ENCODE data around the gene MIB1.
A peak's percentile ranks its signal among the peaks of the same experiment; 100 is the strongest.

MIB1 gene

GRCh38 chr18:21745231-21745630, 4.6 kb downstream of the MIB1 start:
- TF ChIP-seq ARNTL (CRISPR knock-in tag; IDR thresholded peaks at IDR 0.05; ENCODE audit: borderline replicate concordance, low read depth), result no peak
- no peak for TF ChIP-seq OSR1 (CRISPR knock-in tag; IDR thresholded peaks at IDR 0.05)
- TF ChIP-seq ISL1 (CRISPR knock-in tag; IDR thresholded peaks at IDR 0.05), result no peak
- TF ChIP-seq PPARA (CRISPR knock-in tag; IDR thresholded peaks at IDR 0.05; ENCODE audit: borderline replicate concordance), result no peak
- no peak for TF ChIP-seq ZC3H10 (CRISPR knock-in tag; IDR thresholded peaks at IDR 0.05)
- no peak for TF ChIP-seq ZFP3 (CRISPR knock-in tag; IDR thresholded peaks at IDR 0.05)
- TF ChIP-seq CSRNP3 (CRISPR knock-in tag; IDR thresholded peaks at IDR 0.05), result no peak
- ATAC-seq, result no peak

- no peak for TF ChIP-seq ZNF70 (CRISPR knock-in tag; IDR thresholded peaks at IDR 0.05)
- ATAC-seq, result 0 out of 3 replicates have a peak, but pooled peaks have one; percentile 39
Measured at GRCh38 chr18:21747268-21747667, 6.7 kb downstream of the MIB1 start.

- no peak for TF ChIP-seq RARB (CRISPR knock-in tag; IDR thresholded peaks at IDR 0.05)
- 0 out of 2 replicates have a peak, but pooled peaks have one; percentile 21 for TF ChIP-seq TSHZ2 (CRISPR knock-in tag; IDR thresholded peaks at IDR 0.05)
- no peak for TF ChIP-seq ZC3H10 (CRISPR knock-in tag; IDR thresholded peaks at IDR 0.05)
- no peak for TF ChIP-seq PATZ1 (CRISPR knock-in tag; IDR thresholded peaks at IDR 0.05; ENCODE audit: borderline replicate concordance)
- TF ChIP-seq SNAI2 (CRISPR knock-in tag; IDR thresholded peaks at IDR 0.05), result no peak
- TF ChIP-seq CREB5 (CRISPR knock-in tag; IDR thresholded peaks at IDR 0.05; ENCODE audit: low read depth), result no peak
- TF ChIP-seq ISL1 (CRISPR knock-in tag; IDR thresholded peaks at IDR 0.05), result no peak
- no peak for TF ChIP-seq POU6F1 (CRISPR knock-in tag; IDR thresholded peaks at IDR 0.05; ENCODE audit: borderline replicate concordance, low read depth)
- peak; percentile 83; the same call in 1 of the 2 replicates for TF ChIP-seq TCF4 (CRISPR knock-in tag; IDR thresholded peaks at IDR 0.05; ENCODE audit: borderline replicate concordance)
- TF ChIP-seq ZNF565 (CRISPR knock-in tag; conservative IDR thresholded peaks at IDR 0.05; ENCODE audit: low read depth), result no peak
- no peak for TF ChIP-seq CSRNP3 (CRISPR knock-in tag; IDR thresholded peaks at IDR 0.05)
Measured at GRCh38 chr18:21747764-21748693, 7.4 kb downstream of the MIB1 start.

More at GRCh38 chr18:21747764-21748693, 7.4 kb downstream of the MIB1 start:
- no peak for ATAC-seq

Measured in SK-N-SH treated with all-trans-retinoic acid at 6 μM for 48 hours (cell line).